Stimulated activated CD8-positive, alpha-beta memory T cell treated with anti-CD3 and anti-CD28 coated beads, Interleukin-12 subunit alpha, Interleukin-12 subunit beta, amount 100 ng/mL, for 24 hours (primary cell): ENCODE results near the gene VKORC1.

Source experiments
- DNase-seq: peaks from one replicate; pipeline ENCODE4 v3.0.0-alpha.2; 2020; ENCODE audit errors: extremely low read depth

Gene VKORC1

GRCh38 chr16:31130336-31130891, 35.8 kb upstream of the VKORC1 start:
- DNase-seq = no peak

DNA sequence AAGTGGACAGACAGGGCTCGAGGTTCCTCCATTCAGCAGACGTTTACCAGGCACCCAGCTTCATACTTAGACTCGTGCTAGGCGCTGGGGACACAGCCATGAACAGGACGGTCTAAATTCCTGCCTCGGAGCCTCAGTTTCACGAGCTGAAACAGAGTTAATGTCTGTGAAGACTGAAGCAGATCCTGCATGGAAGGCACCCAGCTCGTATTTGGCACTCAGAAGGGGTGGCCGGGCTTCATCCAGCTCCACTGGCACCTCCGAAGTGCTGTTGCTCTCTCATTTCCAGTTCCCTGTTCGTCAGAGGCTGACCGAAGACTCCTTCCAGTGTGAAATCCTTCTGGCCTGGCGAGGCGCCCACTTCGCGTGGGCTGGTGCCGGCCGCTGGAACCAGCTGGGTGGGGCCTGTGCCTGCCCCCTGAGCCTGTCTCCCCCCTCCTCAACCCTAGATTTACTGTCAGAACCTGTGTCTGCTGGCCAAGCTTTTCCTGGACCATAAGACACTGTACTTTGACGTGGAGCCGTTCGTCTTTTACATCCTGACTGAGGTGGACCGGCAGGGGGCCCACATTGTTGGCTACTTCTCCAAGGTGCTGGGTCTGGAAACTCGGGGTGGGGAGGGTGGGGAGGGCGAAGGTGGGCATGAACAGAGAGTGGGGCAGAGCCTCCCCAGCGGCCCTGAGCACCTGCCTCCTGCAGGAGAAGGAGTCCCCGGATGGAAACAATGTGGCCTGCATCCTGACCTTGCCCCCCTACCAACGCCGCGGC, 35.2 kb upstream of the VKORC1 start:
- DNase-seq = no peak

- DNase-seq = no peak
Observed at GRCh38 chr16:31128711-31129567, 34.3 kb upstream of the VKORC1 start.

GRCh38 chr16:31127182-31127581, 32.6 kb upstream of the VKORC1 start:
- DNase-seq = no peak

- no peak for DNase-seq
Observed at GRCh38 chr16:31125844-31126243, 31.2 kb upstream of the VKORC1 start.

- DNase-seq = no peak
Observed at GRCh38 chr16:31120129-31120528, 25.5 kb upstream of the VKORC1 start.

GRCh38 chr16:31118223-31119155, 23.9 kb upstream of the VKORC1 start:
- DNase-seq = no peak

GRCh38 chr16:31117384-31118222, 23.0 kb upstream of the VKORC1 start, which contains the start of gene KAT8:
TSS of gene KAT8 (plus strand) at chr16:31117664. CDS start at chr16:31117682, 18 bp downstream.
- peak; percentile 94 for DNase-seq

DNA sequence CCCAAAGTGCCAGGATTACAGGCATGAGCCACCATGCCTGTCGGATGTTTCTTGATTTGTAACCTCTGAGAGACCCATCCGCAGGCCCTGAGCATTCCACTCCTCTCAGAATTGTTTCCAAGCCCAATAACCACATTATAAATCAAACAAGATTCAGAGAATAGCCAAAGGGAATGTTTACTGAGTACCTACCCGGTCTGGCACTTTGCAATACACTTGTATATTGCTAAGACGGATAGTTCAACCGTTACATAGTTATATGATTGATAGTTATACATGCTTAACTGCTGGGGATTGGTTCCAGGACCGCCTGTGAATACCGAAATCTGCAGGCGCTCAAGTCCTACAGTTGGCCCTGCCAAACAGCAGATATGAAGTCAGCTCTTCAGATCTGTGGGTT, 19.9 kb upstream of the VKORC1 start:
- no peak for DNase-seq

- DNase-seq = no peak
Observed at GRCh38 chr16:31113121-31114120, 18.8 kb upstream of the VKORC1 start.

DNA sequence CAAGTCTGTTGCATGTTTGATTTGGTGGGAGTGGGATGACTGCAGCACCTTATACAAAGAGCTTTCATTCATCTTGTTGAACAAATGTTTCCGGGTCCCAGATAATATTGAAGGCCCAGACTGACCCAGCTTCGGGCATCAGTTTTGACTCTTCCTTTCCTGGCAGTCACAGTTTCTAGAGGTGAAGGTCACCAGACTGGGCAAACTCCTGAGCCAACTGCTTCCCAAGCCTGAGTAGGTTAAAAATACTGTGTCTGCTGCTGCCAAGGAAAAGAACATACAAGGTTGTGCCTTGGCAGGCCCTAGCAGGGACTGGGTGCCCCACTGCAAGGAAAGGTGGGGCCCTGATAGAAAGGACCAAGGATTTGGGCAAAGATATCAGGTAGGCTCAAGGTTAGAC, 18.1 kb upstream of the VKORC1 start:
- no peak for DNase-seq

GRCh38 chr16:31111881-31112466, 17.4 kb upstream of the VKORC1 start:
- DNase-seq = no peak

DNA sequence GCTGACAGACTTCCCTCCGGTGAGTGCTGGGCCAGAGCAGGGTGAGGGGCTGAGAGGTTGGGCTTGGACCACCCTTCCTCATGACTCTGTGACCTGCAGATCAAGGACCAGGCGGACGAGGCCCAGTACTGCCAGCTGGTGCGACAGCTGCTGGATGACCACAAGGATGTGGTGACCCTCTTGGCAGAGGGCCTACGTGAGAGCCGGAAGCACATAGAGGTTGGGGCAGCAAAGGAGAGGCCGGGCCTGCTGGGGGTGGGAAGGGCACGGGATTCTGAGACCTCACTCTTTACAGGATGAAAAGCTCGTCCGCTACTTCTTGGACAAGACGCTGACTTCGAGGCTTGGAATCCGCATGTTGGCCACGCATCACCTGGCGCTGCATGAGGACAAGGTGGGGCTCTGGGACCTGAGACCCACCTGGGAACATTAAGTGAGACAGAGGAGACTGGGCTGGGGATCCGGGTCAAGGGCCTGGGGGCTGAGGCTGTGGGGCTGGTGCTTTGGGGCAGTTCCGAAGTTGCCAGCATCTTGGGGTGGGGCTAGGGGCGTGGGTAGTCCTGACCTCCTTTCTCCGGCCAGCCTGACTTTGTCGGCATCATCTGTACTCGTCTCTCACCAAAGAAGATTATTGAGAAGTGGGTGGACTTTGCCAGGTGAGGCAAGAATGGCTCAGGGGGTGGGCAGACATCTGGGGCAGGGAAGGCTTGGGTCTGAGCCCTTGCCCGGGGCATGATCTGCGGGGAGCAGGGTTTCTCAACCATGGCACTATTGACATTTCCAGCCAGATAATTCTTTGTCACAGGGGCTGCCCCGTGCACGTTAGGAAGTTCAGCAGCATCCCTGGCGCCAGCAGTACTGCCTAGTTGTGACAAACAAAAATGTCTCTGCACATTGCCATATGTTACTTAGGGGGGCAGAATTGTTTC, 15.8 kb upstream of the VKORC1 start:
- no peak for DNase-seq

DNA sequence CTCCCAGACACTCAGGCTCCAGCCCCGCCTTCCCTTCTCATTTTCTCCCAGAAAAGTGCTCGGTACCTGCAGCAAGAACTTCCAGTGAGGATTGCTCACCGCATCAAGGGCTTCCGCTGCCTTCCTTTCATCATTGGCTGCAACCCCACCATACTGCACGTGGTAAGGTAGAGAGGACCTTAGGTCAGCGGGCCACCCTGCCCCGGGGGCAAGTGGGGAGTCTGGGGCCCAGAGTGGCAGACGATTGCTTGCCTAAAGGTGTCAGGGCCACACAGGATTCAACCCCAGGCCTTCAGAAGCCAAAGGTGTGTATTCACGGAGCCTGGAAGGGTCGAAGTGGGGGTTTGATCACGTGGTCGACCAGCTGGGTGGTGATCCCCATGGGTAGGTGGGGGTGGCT, 15.0 kb upstream of the VKORC1 start:
- DNase-seq = no peak

DNA sequence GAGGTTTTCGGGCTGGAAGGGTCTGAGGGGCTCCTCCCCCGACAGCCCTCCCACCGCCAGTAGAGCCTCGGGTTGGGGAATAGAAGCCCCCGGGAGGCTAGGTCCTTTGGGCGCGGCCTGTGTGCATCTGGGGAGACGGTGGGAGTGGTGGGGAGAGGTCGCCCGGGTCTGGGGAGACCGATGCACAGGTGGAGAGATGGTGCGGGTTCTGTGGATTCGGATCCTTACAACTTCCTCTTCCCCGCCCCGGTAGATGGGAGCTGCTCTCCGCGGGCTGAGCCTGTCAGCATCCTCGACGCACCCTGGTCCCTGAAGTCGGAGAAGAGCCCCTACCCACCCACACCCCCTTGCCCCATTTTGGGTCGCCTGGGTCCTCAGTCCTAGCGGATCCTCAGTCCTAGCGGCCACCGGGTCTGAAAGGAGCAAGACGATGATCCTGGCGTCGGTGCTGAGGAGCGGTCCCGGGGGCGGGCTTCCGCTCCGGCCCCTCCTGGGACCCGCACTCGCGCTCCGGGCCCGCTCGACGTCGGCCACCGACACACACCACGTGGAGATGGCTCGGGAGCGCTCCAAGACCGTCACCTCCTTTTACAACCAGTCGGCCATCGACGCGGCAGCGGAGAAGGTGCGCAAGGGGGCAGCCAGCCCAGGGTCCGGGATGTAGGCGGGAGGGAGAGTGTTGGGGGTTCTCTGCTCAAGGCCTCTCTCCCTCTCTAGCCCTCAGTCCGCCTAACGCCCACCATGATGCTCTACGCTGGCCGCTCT, 14.4 kb upstream of the VKORC1 start:
- DNase-seq = no peak

DNA sequence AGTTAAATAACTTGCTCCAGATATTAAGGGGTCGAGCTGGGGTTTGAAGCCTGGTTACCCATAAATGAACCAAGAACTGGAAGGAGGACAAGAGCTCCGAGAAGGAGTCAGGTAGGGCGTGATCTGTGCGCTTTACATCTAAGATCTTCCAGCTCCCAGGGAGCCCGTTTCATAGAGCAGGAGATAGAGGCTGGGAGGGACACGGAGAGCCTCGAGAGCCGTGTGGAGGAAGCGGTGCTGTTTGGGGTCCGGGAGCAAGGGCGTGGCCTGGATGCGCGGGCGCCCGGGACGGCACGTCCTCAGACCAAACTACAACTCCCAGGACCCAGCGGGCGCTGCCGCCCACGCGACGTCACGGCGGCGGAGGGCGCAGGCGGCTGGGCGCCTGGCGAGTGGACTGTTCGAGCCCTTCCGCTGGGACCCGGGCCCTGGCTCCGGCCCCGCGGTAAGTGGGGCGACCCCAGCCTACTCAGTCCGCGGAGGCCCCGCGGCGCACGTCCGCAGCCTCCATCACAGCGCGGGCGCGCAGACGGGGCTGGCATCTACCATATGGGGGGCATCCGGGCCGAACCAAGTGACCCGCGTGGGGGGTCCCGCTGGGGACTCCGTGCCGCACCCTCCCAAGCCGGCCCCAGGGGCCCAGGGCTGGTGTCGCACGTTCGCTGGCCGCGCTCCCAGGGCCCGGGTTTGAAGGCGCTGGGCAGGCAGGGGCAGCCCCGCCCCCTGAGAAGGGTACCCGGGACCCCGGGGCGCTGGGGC, 13.6 kb upstream of the VKORC1 start, which contains the start of gene BCKDK:
BCKDK (plus strand) TSS at position 352 of the 759 bp plus-strand sequence. CDS start 838 bp downstream, outside the sequence.
- DNase-seq = no peak
